Fibroblast of lung (primary cell): ENCODE data around the gene NME7. TPM values are rescaled to one million over a fixed set of nuclear protein-coding genes. Genes with fewer than 3 reads are reported as not detected.
A peak's percentile ranks its signal among the peaks of the same experiment; 100 is the strongest.

ENCODE experiments used
- DNase-seq, 2 donors: peaks; one replicate each; pipeline versions ENCODE4 v3.0.0 to v3.0.0-alpha.2; 2010; ENCODE audit warnings: low read depth in 2 of 2
- H2AFZ ChIP-seq: 2 replicates; pipeline ENCODE4 v1.5.1; 2012; ENCODE audit warnings: low read length, control low read depth, inconsistent platforms
- H3K27ac ChIP-seq: 2 replicates; pipeline ENCODE4 v1.5.1; 2011; ENCODE audit warnings: low read length, control low read depth; ENCODE audit not compliant: insufficient read depth
- H3K27me3 ChIP-seq: 2 replicates; pipeline ENCODE4 v1.5.1; 2011; ENCODE audit warnings: mild to moderate bottlenecking, low read length; ENCODE audit not compliant: control insufficient read depth, insufficient read depth
- H3K36me3 ChIP-seq: 2 replicates; pipeline ENCODE4 v1.5.1; 2011; ENCODE audit warnings: low read length; ENCODE audit not compliant: control insufficient read depth, insufficient read depth
- H3K4me1 ChIP-seq: 2 replicates; pipeline ENCODE4 v1.5.1; 2011; ENCODE audit warnings: low read length; ENCODE audit not compliant: control insufficient read depth, insufficient read depth; ENCODE audit errors: extremely low read depth
- H3K4me2 ChIP-seq: 2 replicates; pipeline ENCODE4 v1.5.1; 2011; ENCODE audit warnings: low read length, control low read depth; ENCODE audit not compliant: insufficient read depth; ENCODE audit errors: extremely low read depth
- H3K4me3 ChIP-seq, 4 experiments: fragments of 200-600 bp in 1 of 4; sonication (generic) in 1 of 4; replicated peaks in 1 of 4; 2 replicates each; pipeline ENCODE4 v1.5.1; 2011 to 2016; ENCODE audit warnings: low read length in 4 of 4, low read depth in 3 of 4, mild to moderate bottlenecking in 3 of 4, control low read depth in 2 of 4, inconsistent platforms in 1 of 4, mixed read lengths in 1 of 4; ENCODE audit not compliant: insufficient read depth in 1 of 4; ENCODE audit errors: control extremely low read depth in 1 of 4
- H3K79me2 ChIP-seq: 2 replicates; pipeline ENCODE4 v1.5.1; 2012; ENCODE audit warnings: mild to moderate bottlenecking, low read length, inconsistent platforms; ENCODE audit not compliant: control insufficient read depth, insufficient read depth
- H3K9ac ChIP-seq: 2 replicates; pipeline ENCODE4 v1.5.1; 2011; ENCODE audit warnings: mild to moderate bottlenecking, low read length, control low read depth; ENCODE audit not compliant: insufficient read depth
- H3K9me3 ChIP-seq: 2 replicates; pipeline ENCODE4 v1.5.1; 2012; ENCODE audit warnings: low read depth, low read length; ENCODE audit not compliant: control insufficient read depth, insufficient read depth
- H4K20me1 ChIP-seq: 2 replicates; pipeline ENCODE4 v1.5.1; 2011; ENCODE audit warnings: low read length; ENCODE audit not compliant: control insufficient read depth, insufficient read depth; ENCODE audit errors: extremely low read depth
- CTCF ChIP-seq, 2 donors: IDR thresholded peaks in 1 of 2; conservative IDR thresholded peaks in 1 of 2; 1 replicate in 1 of 2; 2 replicates in 1 of 2; pipeline ENCODE4 v1.5.1; 2011 to 2012; ENCODE audit warnings: low read length in 2 of 2, control low read depth in 1 of 2, inconsistent platforms in 1 of 2, low read depth in 1 of 2, mild to moderate bottlenecking in 1 of 2
- EZH2 ChIP-seq: IDR thresholded peaks from 2 replicates; pipeline ENCODE4 v1.5.1; 2012; ENCODE audit warnings: low read length, control low read depth, mild to moderate bottlenecking; ENCODE audit errors: missing control alignments
- polyA plus RNA-seq, 2 donors: library from polyadenylated mRNA; depleted of rRNA in 1 of 2; stranded (reverse) in 1 of 2; unstranded in 1 of 2; fragments of >200 nt; gene quantifications; 2 replicates each; pipeline ENCODE4 v1.2.1, GENCODE V29; 2011 to 2012; ENCODE audit warnings: missing spikeins in 1 of 2
- total RNA-seq: library from RNA; depleted of rRNA; stranded (reverse); fragments of >200 nt; gene quantifications from 2 replicates; pipeline ENCODE4 v1.2.1, GENCODE V29; 2014

Gene NME7
- total and polyA plus RNA-seq, 2 donors (not counting 1 experiment from before 2014, with no cell fraction given), result 21.0 to 30.8 TPM

GRCh38 chr1:169099561-169099960, 268.0 kb downstream of the NME7 start:
- H3K4me3 ChIP-seq, result no peak overlapping the region
- no peak overlapping the region for H3K27ac ChIP-seq
- peak in 1 of 2 donors; percentile 13 for DNase-seq
- peaks cover 6% of the 10 kb centered on the region for H3K4me1 ChIP-seq
- H4K20me1 ChIP-seq, result no peaks in the 10 kb centered on the region
- H3K27me3 ChIP-seq, result no peaks in the 10 kb centered on the region
- H3K36me3 ChIP-seq, result no peaks in the 10 kb centered on the region
- no peak overlapping the region for H2AFZ ChIP-seq
- H3K9me3 ChIP-seq, result no peaks in the 10 kb centered on the region
- H3K9ac ChIP-seq, result no peak overlapping the region
- TF ChIP-seq CTCF (conservative IDR thresholded peaks at IDR 0.05 in 1 of 2, IDR thresholded peaks at IDR 0.05 in 1 of 2; ENCODE audit: low read depth in 1 of 2, low read length in 2 of 2), result no peak
- TF ChIP-seq EZH2, result no peak
- no peaks in the 10 kb centered on the region for H3K79me2 ChIP-seq
- H3K4me2 ChIP-seq, result no peak overlapping the region

- no peak for TF ChIP-seq CTCF (conservative IDR thresholded peaks at IDR 0.05 in 1 of 2, IDR thresholded peaks at IDR 0.05 in 1 of 2; ENCODE audit: low read depth in 1 of 2, low read length in 2 of 2)
- TF ChIP-seq EZH2, result no peak
- H3K27ac ChIP-seq, result no peak overlapping the region
- no peaks in the 10 kb centered on the region for H3K36me3 ChIP-seq
- peaks cover 6% of the 10 kb centered on the region for H3K4me1 ChIP-seq
- H3K27me3 ChIP-seq, result no peaks in the 10 kb centered on the region
- no peak overlapping the region for H2AFZ ChIP-seq
- H3K4me3 ChIP-seq, result no peak overlapping the region
- no peaks in the 10 kb centered on the region for H3K79me2 ChIP-seq
- DNase-seq, result no peak
- H3K9me3 ChIP-seq, result no peaks in the 10 kb centered on the region
- H4K20me1 ChIP-seq, result no peaks in the 10 kb centered on the region
- no peak overlapping the region for H3K9ac ChIP-seq
- no peak overlapping the region for H3K4me2 ChIP-seq
These were observed 269.2 kb downstream of the NME7 start for GRCh38 chr1:169098380-169098779.

GRCh38 chr1:169094897-169095569, 272.6 kb downstream of the NME7 start:
- TF ChIP-seq CTCF (conservative IDR thresholded peaks at IDR 0.05 in 1 of 2, IDR thresholded peaks at IDR 0.05 in 1 of 2; ENCODE audit: low read depth in 1 of 2, low read length in 2 of 2) (no peak), EZH2 (no peak)
- Histone ChIP-seq H3K4me2 (no peak overlapping the region), H3K4me1 (no peaks in the 10 kb centered on the region), H3K4me3 (no peak overlapping the region), H3K36me3 (no peaks in the 10 kb centered on the region), H3K27ac (no peak overlapping the region), H3K9ac (no peak overlapping the region), H3K79me2 (no peaks in the 10 kb centered on the region), H2AFZ (no peak overlapping the region), H3K27me3 (no peaks in the 10 kb centered on the region), H4K20me1 (no peaks in the 10 kb centered on the region), H3K9me3 (no peaks in the 10 kb centered on the region)
- DNase-seq, result no peak
